Stimulated activated CD8-positive, alpha-beta memory T cell treated with anti-CD3 and anti-CD28 coated beads, Interleukin-4, amount 100 ng/mL, for 1 hour (primary cell): ENCODE data around the gene ANK2.
"Not testable (repeated sequence)": the region's sequence is repeated elsewhere in the genome, so short reads cannot be mapped to it uniquely, and the experiment has no call there.

Experiments
- DNase-seq, 2 donors: peaks; one replicate each; pipeline ENCODE4 v3.0.0-alpha.2; 2020; ENCODE audit warnings: low read depth in 2 of 2, low spot score in 1 of 2

Gene ANK2

DNA sequence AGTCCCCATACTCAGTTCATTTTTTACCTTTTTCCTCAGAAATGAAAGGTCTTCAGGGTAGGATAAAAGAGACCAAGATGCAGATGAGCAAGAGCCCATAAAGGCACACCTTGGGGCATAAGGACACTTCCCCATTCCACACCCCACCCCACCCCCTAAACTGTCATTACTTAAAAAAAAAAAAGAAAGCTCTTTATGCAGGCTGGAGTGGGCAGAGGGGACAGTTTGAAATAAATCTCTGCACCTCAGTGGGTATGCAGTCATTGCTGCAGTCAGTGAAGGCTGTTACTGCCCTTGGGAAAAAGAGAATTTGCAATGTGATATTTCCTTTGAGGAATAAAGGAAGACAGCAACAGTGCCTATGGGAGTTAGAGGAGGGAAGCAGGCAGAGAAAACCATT is 137.5 kb downstream of the ANK2 start:
- no peak for DNase-seq

DNA sequence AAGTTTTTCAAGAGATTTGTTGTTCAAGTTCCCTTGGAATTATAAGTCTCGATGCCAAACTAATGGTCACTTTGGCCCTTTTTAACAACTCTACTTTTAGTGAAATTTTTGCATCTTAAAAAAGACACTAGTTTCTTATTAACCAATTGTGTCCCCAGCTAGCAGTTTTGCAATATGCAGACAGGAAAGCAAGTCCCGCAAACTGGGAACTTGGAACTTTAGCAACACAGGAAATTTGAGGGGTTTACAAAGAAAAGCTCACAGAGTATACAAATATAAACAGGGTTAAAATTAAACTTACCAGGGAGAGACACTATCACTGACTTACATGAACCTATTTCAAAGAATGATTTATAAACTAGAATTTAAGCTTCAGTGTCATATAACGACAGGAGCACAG is 137.9 kb downstream of the ANK2 start:
- no peak for DNase-seq

DNA sequence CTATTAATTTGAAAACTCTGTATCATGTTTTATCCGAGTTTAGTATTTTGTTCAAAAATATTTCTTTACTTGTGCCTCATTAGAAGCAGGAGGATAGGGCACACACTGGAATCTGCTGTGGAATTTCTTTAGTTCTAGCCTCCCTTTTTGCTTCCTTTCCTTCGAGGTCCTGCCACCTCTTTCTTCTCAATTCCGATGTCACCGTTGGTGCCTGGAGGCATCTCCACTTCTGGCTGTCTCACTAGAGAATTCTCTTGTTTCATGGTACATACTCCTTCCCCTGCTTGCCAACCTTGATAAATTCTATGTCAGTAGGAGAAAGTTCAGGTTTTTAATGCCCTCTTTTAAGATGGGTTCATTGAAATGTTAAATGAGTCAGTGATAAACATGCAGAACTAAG is 140.1 kb downstream of the ANK2 start:
- no peak for DNase-seq

DNA sequence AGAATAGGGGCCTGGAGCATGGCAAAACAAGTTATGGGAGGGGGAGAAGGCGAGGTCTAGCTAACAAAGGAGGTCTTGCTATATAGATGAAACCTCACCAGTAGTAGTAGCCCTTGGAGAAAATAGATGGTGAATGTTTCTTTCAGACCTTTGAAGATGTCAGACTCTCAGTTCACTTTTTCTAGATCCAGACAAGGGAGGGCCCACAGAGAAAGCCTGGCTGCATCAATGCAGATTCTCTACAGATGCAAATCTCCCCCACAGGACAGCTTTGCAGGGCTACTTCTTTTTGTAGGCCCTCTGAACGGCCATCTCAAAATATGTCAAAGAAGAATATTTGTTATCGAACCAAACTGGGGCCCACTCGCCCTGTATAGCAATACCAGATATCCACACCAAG is 159.7 kb downstream of the ANK2 start:
- no peak for DNase-seq

DNA sequence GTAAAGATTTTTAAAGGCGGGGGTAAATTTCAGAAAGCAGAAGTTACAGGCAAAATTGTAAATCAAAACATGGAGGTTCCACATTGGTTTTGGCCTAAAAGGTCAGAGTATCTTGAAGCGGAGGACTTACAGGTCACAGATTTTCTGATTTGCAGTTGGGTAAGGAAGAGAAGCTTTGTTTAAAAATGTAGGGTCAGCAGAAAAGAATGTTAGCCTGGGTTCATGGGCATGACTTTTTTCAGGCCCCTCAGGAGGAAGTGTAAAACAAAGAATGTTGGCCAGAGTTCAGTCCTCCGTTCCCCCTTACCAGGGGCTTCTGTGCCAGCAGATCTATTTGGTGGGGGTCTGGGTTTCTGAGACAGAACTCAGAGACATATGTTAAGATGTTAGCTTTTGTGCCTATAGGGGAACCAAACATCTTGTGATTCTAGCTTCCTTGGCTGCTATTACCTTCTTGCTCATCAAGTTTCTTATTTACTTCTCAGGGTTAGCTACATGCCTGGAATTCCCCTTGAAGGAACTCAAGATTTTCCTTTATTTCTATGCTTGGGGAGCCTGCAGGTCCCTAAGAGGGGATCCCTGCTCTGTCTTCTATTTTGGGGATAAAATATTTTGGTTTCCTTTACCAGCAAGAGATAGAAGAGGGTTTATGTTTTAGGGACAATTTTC is 160.3 kb downstream of the ANK2 start:
- no peak for DNase-seq

DNA sequence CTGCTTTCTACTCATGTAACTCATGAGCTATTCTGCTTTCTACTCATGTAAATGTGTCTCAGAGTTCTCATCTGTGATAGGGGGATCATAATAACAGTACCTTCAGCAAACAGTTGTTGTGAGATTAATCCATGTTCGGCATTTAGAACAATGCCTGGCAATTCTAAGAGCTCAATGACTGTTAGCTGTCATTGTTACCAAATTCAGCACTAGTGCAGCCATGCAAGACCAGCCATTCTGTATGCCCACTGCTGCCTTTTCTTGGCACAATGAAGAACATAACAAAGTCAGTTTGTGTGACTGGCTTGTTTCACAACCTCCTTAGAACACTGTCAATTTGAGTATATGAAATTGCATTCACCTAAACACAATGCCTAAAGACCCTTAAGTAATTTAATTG is 163.2 kb downstream of the ANK2 start:
- DNase-seq = no peak

DNA sequence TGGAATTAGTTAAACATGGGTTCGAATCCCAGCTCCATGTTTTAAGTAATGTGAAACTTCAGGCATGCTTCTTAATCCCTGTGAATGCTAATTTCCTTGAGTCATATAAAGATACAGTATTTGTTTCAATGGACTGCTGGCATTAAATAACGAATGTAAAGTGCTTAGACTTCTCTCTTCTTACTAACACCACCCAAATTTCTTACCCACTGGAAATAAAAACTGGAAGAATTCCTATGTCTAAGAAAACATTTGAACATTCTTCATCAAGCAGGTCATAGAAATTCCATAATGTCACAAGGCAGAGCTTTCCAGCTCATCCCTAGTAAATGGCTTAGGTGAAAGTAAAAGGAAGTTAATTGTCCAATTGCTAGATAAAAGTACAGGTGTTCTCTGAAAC is 172.5 kb downstream of the ANK2 start:
- DNase-seq = no peak

DNA sequence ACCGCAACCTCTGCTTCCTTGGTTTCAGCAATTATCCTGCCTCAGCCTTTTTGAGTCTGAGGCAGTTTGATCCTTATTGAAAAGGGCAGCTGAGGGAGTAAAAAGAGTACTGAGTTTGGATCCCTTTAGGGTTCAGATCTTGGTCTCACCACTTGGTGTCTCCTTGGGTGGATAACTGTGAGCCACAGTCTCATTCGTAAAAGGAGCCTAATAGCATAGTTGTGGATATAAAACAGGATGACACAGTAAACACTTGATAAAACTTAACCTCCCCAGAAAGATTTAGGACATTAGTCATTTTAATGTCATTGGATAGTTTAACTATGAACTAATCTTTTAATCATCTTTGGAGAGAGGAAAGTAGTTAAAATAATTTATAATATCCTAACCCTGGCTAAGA is 173.0 kb downstream of the ANK2 start:
- DNase-seq = no peak

DNA sequence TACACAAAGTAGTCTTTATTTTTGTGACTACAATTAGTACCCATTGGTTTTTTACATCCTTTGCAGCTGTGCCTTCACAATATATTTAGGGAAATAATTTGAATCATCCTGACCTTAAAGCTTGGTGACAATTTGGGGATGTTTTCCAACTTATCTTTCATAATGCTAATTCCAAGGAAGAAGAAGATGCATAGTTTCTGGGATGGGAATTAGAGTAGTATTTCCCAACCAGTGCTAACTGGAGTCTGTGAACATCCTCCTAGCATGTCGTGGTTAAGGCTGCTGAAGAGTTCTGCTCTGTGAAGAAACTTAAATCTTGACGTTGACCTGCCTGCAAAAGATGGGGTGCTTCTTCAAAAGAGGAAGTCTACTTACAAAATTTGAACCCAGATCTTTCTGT is 173.5 kb downstream of the ANK2 start:
- DNase-seq = no peak

DNA sequence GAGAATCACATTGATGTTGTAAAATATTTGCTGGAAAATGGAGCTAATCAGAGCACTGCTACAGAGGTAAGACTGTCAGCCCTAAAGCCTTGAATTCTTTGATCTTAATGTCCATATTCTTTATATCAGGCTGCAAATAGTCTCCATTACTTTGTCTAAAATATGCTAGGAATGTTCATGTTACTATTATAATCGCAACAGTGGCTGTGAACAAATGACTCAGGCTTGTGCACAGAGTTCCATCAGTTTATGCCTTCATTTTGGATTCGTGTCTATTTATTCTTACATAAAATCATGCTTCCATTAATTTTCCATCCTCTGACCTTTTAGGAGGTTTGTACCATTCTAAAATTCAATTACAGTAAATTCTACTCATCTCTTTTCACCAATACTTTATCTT is 182.7 kb downstream of the ANK2 start:
- no peak for DNase-seq

DNA sequence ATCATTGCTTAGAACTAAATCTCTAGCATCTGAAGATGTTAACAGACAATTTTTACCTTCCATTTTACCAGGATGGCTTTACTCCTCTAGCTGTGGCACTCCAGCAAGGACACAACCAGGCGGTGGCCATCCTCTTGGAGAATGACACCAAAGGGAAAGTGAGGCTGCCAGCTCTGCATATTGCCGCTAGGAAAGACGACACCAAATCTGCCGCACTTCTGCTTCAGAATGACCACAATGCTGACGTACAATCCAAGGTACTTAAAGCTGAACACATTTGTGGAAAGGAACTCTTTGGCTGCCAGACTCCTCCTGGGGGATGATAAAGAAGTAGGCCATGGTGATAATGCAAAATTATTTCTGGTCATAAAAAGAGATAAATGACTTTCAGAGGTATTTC is 187.5 kb downstream of the ANK2 start:
- DNase-seq = no peak

DNA sequence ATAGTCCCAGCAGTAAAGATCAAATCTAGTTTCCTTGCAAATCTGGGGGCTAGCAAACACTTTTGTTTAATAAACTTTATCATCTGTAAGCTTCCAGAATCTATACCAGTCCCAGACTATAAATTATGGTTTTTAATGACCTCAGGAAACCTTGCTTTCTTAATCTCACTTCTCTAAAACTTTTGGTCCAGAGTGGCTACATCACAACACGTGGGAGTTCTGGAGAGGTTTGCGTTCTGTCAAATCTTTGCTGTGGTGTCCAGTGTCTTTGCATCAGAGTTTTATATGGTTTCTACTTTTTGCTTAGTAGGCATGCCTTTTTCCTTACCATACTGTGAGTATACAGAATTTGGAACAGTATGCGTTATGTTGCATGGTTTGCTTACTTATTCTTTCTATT is 193.9 kb downstream of the ANK2 start:
- DNase-seq = no peak

DNA sequence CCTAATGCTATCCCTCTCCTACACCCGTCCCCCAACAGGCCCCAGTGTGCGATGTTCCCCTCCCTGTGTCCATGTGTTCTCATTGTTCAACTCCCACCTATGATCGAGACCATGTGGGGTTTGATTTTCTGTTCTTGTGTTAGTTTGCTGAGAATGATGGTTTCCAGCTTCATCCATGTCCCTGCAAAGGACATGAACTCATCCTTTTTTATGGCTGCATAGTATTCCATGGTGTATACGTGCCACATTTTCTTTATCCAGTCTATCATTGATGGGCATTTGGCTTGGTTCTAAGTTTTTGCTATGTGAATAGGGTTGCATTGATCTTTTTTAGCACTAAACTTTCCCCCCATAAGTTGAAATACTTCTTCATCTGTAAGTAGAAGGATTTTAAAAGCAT is 195.3 kb downstream of the ANK2 start:
- DNase-seq = not testable (repeated sequence)

DNA sequence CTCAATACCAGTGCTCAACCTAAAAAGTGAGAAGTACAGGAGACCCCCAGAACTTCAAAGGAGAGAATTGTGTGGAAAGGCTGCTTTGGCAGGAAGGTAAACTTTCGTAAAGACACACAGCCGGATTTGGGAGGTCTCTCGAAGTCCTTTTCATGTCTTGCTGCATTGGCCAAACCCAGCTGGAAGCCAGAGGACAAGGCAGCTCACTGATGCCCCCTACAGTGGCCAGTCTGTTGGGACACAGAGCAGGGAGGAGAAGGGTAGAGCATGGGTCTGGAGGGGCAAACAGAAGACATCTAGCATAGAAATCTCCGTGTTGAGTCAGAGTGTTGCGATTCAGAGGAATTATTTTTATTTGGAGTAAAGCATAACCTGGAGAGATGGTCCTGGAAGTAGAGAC is 198.9 kb downstream of the ANK2 start:
- DNase-seq = no peak

DNA sequence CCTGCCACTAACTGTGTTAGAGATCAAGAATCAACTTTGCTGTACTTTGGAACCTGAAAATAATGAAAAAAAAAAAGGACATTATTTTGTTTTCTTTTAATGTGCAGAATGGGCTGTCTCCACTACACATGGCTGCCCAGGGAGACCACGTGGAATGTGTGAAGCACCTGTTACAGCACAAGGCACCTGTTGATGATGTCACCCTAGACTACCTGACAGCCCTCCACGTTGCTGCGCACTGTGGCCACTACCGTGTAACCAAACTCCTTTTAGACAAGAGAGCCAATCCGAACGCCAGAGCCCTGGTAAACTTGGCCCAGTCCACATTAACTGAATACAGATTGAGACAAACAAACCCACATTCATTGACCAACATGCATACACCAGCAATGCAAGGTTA is 206.2 kb downstream of the ANK2 start:
- DNase-seq = no peak

DNA sequence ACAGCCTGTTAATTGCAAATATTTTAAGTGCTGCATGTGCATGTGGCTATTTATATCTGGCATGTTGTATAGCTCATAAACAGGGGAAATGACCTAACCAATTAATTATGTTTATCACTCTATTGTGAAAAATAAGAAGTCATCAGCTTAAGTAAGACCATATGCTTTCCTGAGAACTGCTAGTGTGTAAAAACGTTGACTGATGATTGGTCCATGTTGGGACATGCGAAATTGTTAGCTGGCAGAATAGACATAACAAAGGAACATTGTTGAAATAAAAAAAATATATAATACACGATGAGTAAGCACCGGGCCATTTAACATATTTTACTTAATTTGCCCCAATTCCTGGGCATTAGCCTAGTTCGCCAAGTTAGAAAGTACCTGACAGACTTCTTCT is 207.5 kb downstream of the ANK2 start:
- DNase-seq = no peak

DNA sequence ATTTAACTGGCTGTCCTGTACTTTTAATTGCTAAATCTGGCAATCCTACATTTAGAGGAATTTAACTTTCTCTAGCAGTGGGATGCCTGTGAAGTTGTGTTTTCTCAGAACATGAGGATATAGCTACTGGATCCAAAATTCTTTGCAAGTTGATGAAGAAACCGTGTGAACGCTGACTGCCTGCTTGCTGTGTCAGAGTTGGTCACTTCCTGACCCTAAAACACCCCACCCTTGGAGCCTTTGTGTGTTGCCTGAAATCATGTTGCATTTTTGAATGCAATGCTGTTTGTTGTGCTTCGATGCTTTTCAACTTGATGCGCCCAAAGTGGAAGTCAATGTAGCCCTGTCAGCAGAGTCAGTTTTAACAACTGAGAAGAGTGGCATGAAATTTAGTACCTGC is 211.2 kb downstream of the ANK2 start:
- no peak for DNase-seq

DNA sequence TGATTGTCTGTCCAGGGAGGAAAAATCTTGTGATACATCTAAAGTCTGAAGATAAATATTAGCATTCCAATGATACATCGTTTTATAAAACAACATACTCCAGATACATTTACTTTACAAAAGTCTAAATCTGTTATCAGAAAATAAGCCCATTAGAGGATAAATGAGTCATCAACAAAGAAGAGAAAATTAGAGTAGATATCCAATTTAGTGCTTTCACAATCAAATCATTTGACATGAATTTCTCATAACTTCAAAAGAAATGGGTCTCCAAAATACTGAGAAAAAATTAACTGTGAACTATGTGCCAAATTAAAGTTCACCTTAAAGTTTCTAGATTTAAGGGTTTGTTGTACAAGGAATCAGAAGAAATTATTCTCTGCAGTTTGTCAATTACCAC is 213.8 kb downstream of the ANK2 start:
- no peak for DNase-seq

DNA sequence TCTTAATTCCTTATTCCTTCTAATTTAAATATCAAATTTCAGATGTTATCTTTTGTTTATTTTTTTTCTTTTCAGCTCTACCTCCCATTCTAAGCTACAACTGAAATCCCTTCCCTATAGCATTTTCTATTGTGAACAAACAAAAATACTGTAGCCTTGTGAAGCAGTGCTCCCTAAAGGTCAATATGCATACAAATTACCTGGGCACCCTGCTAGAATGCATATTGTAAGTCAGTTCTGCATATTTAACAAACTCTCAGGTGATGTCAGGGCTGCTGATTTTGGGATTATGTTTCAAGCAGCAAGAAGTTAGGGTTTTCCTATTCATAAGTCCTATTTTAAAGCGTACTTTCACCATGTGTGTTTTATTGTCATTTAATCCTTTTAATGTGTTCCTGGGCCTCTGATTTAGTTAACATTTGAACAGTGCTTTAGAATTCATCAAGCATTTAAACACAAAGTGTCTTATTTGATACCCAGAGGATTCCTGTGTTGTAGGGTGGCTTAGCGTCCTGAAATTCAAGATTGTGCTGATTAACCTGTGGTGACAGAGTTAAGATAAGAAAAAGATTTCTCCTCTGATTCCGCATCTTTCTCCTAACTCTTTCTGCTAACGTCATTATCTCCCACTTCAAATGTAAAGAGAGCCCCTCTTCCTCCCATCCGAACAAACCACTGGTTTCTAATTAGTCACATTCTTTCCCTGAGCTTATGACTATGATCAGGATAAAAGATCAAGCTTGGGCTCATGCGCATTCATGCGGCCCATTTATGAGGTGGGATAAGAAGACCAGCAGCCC is 221.3 kb downstream of the ANK2 start:
- no peak for DNase-seq

DNA sequence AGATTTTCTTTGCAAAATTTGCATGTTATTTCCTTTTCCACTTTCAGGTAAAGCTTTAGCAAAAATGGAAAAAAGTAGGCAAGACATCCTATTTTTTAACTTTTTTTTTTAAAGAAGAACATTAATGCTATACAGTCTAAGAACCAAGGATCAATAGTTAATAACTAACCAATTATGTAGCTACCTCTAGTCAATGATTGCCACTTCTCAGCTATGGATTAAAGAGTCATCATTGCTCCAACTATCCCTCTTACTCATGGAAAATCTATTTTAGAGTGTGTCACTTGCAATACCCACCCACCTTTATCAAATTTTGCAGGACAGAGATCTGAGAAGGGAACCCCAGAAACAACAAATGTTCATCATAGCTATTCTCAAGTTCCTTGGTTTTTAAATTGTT is 223.1 kb downstream of the ANK2 start:
- no peak for DNase-seq

DNA sequence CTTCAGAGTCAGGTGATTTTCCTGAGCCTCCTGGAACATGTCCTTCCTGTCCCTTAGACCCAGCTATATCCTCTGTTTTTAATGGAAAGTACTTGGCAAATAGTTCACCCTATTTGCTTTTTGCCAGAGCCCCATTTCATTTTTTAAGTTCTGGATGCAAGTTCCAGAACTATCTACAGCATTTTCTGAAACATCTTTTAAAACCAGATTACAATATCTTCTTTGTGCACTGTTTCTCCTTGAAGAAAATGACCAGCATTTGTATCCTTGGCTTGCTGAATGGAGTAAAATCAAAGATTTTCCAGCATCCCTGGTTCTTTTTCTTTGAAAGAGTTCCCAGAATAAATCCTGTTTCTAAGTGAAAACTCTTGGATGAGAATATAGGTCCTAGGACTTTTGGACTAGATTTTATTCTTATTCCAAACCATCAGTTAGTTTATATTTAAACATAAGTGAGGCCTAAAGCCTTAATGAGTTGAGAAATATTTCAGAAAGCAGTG is 224.3 kb downstream of the ANK2 start:
- no peak for DNase-seq

DNA sequence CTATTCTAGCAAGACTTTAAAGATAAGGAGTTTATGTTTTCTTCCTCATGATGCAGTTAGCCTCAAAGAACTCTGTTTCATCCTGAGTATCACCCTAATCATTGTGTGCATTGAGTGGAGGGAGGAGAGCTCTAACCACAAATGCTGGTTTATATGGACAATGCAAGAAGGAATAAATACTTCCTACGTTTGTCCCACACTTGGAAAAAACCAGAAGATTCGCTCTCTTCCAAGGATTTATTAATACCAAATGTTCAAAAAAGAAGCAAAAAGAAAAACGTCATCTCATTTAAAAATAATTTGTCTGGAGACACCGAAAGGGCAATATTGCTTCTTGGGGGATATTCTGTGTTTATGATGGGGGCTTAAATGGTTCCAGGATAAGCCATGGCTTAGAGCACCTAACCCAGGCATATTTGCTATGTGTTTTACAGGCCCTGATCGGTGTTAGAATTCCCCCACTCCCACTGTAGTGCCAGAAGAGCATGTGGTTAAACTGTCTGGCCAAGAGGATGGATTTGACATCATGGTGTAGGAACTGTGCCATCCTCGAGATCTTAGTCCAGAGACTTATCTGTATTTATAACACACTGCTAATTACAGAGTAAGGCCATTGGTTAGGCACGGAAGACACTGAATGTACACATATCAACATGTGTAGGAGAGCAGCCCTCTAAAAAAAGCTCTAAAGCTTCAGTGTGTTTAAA is 227.2 kb downstream of the ANK2 start:
- no peak for DNase-seq
